ENCODE measurements around the gene MEMO1. TPM values are rescaled to one million over a fixed set of nuclear protein-coding genes. Genes with fewer than 3 reads are reported as not detected.
"Not testable (repeated sequence)": the region's sequence is repeated elsewhere in the genome, so short reads cannot be mapped to it uniquely, and the experiment has no call there.

Gene MEMO1
- total RNA-seq, 1 experiment from 2014 or later = 44.4 TPM

GRCh38 chr2:31842150-31842549 lies 168.7 kb downstream of the MEMO1 start:
- H3K9me3 Mint-ChIP-seq; H3K4me3 Mint-ChIP-seq; POLR2A ChIA-PET; DNase-seq (ENCODE audit: low spot score); ATAC-seq; H3K4me1 Mint-ChIP-seq; H3K27ac Mint-ChIP-seq; H3K27me3 Mint-ChIP-seq (ENCODE audit: low read depth); H3K36me3 Mint-ChIP-seq; CTCF ChIA-PET: not testable (repeated sequence)

- POLR2A ChIA-PET = no interaction called here
- H3K4me1 Mint-ChIP-seq = no peaks in the 10 kb centered on the region
- no peaks in the 10 kb centered on the region for H3K36me3 Mint-ChIP-seq
- H3K4me3 Mint-ChIP-seq = no peak overlapping the region
- H3K9me3 Mint-ChIP-seq = peaks cover 3% of the 10 kb centered on the region; the same call in 1 of the 2 replicates
- DNase-seq (ENCODE audit: low spot score) (no peak), ATAC-seq (no peak)
- H3K27me3 Mint-ChIP-seq (ENCODE audit: low read depth) = no peaks in the 10 kb centered on the region
- no peak overlapping the region for H3K27ac Mint-ChIP-seq
- CTCF ChIA-PET = no interaction called here
- TF ChIP-seq ZNF219 (CRISPR knock-in tag; IDR thresholded peaks at IDR 0.05; ENCODE audit: borderline replicate concordance) (no peak), EMX1 (CRISPR knock-in tag; IDR thresholded peaks at IDR 0.05) (no peak), PREB (CRISPR knock-in tag; IDR thresholded peaks at IDR 0.05; ENCODE audit: borderline replicate concordance) (no peak), ZNF232 (CRISPR knock-in tag; IDR thresholded peaks at IDR 0.05) (no peak), ERG (CRISPR knock-in tag; IDR thresholded peaks at IDR 0.05) (no peak), ZMAT4 (CRISPR knock-in tag; IDR thresholded peaks at IDR 0.05) (no peak), GRHL2 (CRISPR knock-in tag; IDR thresholded peaks at IDR 0.05; ENCODE audit: insufficient replicate concordance, severe bottlenecking) (no peak), FOXP4 (CRISPR knock-in tag; IDR thresholded peaks at IDR 0.05) (no peak), KAT7 (CRISPR knock-in tag; IDR thresholded peaks at IDR 0.05; ENCODE audit: borderline replicate concordance) (no peak), ETV6 (CRISPR knock-in tag; IDR thresholded peaks at IDR 0.05) (no peak), E2F1 (CRISPR knock-in tag; IDR thresholded peaks at IDR 0.05) (no peak), MYBL2 (CRISPR knock-in tag; IDR thresholded peaks at IDR 0.05) (no peak), ELF4 (CRISPR knock-in tag; IDR thresholded peaks at IDR 0.05; ENCODE audit: low read depth) (no peak), CREB1 (CRISPR knock-in tag; IDR thresholded peaks at IDR 0.05) (no peak), ARID4B (CRISPR knock-in tag; IDR thresholded peaks at IDR 0.05; ENCODE audit: borderline replicate concordance) (no peak), ZNF317 (CRISPR knock-in tag; IDR thresholded peaks at IDR 0.05; ENCODE audit: borderline replicate concordance, low read depth) (no peak), ZNF281 (CRISPR knock-in tag; IDR thresholded peaks at IDR 0.05) (no peak)
Observed at GRCh38 chr2:31835450-31835849, 175.4 kb downstream of the MEMO1 start.

All from WTC11 (cell line).